ENCODE measurements around the gene FADS3.

- no peak for TF ChIP-seq CTCF (IDR thresholded peaks at IDR 0.05)
- no peak for TF ChIP-seq EZH2phosphoT487 (IDR thresholded peaks at IDR 0.05)
Observed at GRCh38 chr11:61853698-61854169, 37.6 kb downstream of the FADS3 start.
